HepG2 (cell line): Measurements from ENCODE around the gene PCBP1. TPM values are rescaled to one million over a fixed set of nuclear protein-coding genes. Genes with fewer than 3 reads are reported as not detected.

Experiments used
- AGO1 ChIP-seq: fragments of 200-400 bp; formaldehyde crosslinking; IDR thresholded peaks from 2 replicates; pipeline ENCODE4 v1.6.1; 2017; ENCODE audit warnings: mild to moderate bottlenecking, low read depth, low read length, moderate library complexity; ENCODE audit not compliant: poor library complexity, severe bottlenecking
- ARNT ChIP-seq: fragments of 450-650 bp; IDR thresholded peaks from 2 replicates; pipeline ENCODE4 v1.6.1; 2017
- FOXA1 ChIP-seq, 2 experiments: fragments of 450-650 bp in 1 of 2; sonication (generic) in 1 of 2; formaldehyde crosslinking in 1 of 2; IDR thresholded peaks; 2 replicates each; pipeline versions ENCODE4 v1.4.0 to v1.6.1; 2016 to 2020; ENCODE audit warnings: missing genetic modification reagents in 1 of 2
- FOXO1 ChIP-seq: sonication (generic); formaldehyde crosslinking; IDR thresholded peaks from 2 replicates; pipeline ENCODE4 v1.4.0; 2020; ENCODE audit warnings: missing genetic modification reagents
- GZF1 ChIP-seq: sonication (generic); formaldehyde crosslinking; IDR thresholded peaks from 2 replicates; pipeline ENCODE4 v1.5.1; 2020; ENCODE audit warnings: mild to moderate bottlenecking, missing genetic modification reagents
- IRF9 ChIP-seq: sonication (generic); formaldehyde crosslinking; IDR thresholded peaks from 2 replicates; pipeline ENCODE4 v1.8.0; 2022; ENCODE audit warnings: missing genetic modification reagents, mild to moderate bottlenecking, borderline replicate concordance
- NCOR1 ChIP-seq: fragments of 200-600 bp; sonication (generic); IDR thresholded peaks from 2 replicates; pipeline ENCODE4 v1.7.0; 2017; ENCODE audit warnings: antibody characterized with exemption, low read length, borderline replicate concordance
- NR2F6 ChIP-seq, 2 experiments: IDR thresholded peaks; 2 replicates each; pipeline ENCODE4 v1.6.1; 2016; ENCODE audit warnings: antibody characterized with exemption in 1 of 2, mild to moderate bottlenecking in 1 of 2
- PITX1 ChIP-seq: sonication (generic); formaldehyde crosslinking; IDR thresholded peaks from 2 replicates; pipeline ENCODE4 v1.5.1; 2020; ENCODE audit warnings: mild to moderate bottlenecking, missing genetic modification reagents
- RORA ChIP-seq: sonication (generic); formaldehyde crosslinking; IDR thresholded peaks from 2 replicates; pipeline ENCODE4 v1.5.0; 2020; ENCODE audit warnings: mild to moderate bottlenecking, missing genetic modification reagents, moderate library complexity
- SAFB2 ChIP-seq: sonication (generic); formaldehyde crosslinking; IDR thresholded peaks from 2 replicates; pipeline ENCODE4 v1.5.1; 2020; ENCODE audit warnings: missing genetic modification reagents, low read depth, mild to moderate bottlenecking, borderline replicate concordance
- SALL2 ChIP-seq: sonication (generic); formaldehyde crosslinking; IDR thresholded peaks from 2 replicates; pipeline ENCODE4 v1.8.1; 2023; ENCODE audit warnings: mild to moderate bottlenecking, missing genetic modification reagents, inconsistent platforms
- TEAD2 ChIP-seq: sonication (generic); formaldehyde crosslinking; IDR thresholded peaks from 2 replicates; pipeline ENCODE4 v1.9.0; 2021; ENCODE audit warnings: missing genetic modification reagents
- XRCC5 ChIP-seq: fragments of 200-400 bp; formaldehyde crosslinking; optimal IDR thresholded peaks from 2 replicates; pipeline ENCODE3; 2017; ENCODE audit warnings: mild to moderate bottlenecking, low read length
- ZBTB20 ChIP-seq: sonication (generic); formaldehyde crosslinking; IDR thresholded peaks from 2 replicates; pipeline ENCODE4 v1.8.1; 2023; ENCODE audit warnings: missing genetic modification reagents, low read depth, mild to moderate bottlenecking, borderline replicate concordance
- ZBTB7A ChIP-seq: sonication (generic); formaldehyde crosslinking; IDR thresholded peaks from 2 replicates; pipeline ENCODE4 v1.8.0; 2022; ENCODE audit warnings: mild to moderate bottlenecking, missing genetic modification reagents
- ZNF3 ChIP-seq: IDR thresholded peaks from 2 replicates; pipeline ENCODE4 v1.7.0; 2017; ENCODE audit warnings: inconsistent platforms
- ZNF333 ChIP-seq: sonication (generic); formaldehyde crosslinking; IDR thresholded peaks from 2 replicates; pipeline ENCODE4 v1.4.0; 2020; ENCODE audit warnings: mild to moderate bottlenecking, missing genetic modification reagents, borderline replicate concordance
- ZNF83 ChIP-seq: sonication (generic); formaldehyde crosslinking; IDR thresholded peaks from 2 replicates; pipeline ENCODE4 v1.4.0; 2020; ENCODE audit warnings: missing genetic modification reagents, mild to moderate bottlenecking, borderline replicate concordance
- ZXDC ChIP-seq: sonication (generic); formaldehyde crosslinking; IDR thresholded peaks from 2 replicates; pipeline ENCODE4 v1.5.0; 2020; ENCODE audit warnings: mild to moderate bottlenecking, missing genetic modification reagents
- polyA plus RNA-seq, 8 experiments: library from polyadenylated mRNA; depleted of rRNA in 3 of 8; stranded (reverse) in 7 of 8; unstranded in 1 of 8; fragments of >200 nt; fragmentation: Illumina TruSeq in 4 of 8; extraction: Trizol in 4 of 8; gene quantifications; 2 replicates each; pipeline versions ENCODE4 v1.2.1 to v1.2.3, GENCODE V29; 2011 to 2016; ENCODE audit warnings: low read depth in 4 of 8, missing spikeins in 1 of 8, mixed read lengths in 1 of 8; ENCODE audit not compliant: insufficient read depth in 1 of 8
- total RNA-seq, 5 experiments: library from RNA; depleted of rRNA; stranded (reverse); fragments of >200 nt; fragmentation: Illumina TruSeq; extraction: Trizol; gene quantifications; 2 replicates each; pipeline ENCODE4 v1.2.3, GENCODE V29; 2016; ENCODE audit warnings: low read depth in 1 of 5
- TF ChIP-seq, protein P1 (sequence below): sonication (generic); formaldehyde crosslinking; IDR thresholded peaks from 2 replicates; pipeline ENCODE4 v1.9.0; 2022; ENCODE audit warnings: missing genetic modification reagents, mild to moderate bottlenecking, borderline replicate concordance
- TF ChIP-seq, protein P2 (sequence below): sonication (generic); formaldehyde crosslinking; conservative IDR thresholded peaks from 2 replicates; pipeline ENCODE4 v1.8.0; 2022; ENCODE audit warnings: missing genetic modification reagents

Gene PCBP1
- total and polyA plus RNA-seq, 2 of the 13 experiments (the other 11 are each of a cell fraction or from before 2014, with no cell fraction given) = 32.0 to 137 TPM

GRCh38 chr2:70069049-70069448, 18.2 kb upstream of the PCBP1 start (continued):
- TF ChIP-seq, protein P1, sequence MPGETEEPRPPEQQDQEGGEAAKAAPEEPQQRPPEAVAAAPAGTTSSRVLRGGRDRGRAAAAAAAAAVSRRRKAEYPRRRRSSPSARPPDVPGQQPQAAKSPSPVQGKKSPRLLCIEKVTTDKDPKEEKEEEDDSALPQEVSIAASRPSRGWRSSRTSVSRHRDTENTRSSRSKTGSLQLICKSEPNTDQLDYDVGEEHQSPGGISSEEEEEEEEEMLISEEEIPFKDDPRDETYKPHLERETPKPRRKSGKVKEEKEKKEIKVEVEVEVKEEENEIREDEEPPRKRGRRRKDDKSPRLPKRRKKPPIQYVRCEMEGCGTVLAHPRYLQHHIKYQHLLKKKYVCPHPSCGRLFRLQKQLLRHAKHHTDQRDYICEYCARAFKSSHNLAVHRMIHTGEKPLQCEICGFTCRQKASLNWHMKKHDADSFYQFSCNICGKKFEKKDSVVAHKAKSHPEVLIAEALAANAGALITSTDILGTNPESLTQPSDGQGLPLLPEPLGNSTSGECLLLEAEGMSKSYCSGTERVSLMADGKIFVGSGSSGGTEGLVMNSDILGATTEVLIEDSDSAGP (CRISPR knock-in tag) = no peak
- TF ChIP-seq GZF1 (CRISPR knock-in tag) = no peak
- no peak for TF ChIP-seq ZNF333 (CRISPR knock-in tag)
- no peak for TF ChIP-seq FOXA1 (IDR thresholded peaks at IDR 0.05)
- peak; percentile 48 for TF ChIP-seq FOXA1 (CRISPR knock-in tag; IDR thresholded peaks at IDR 0.05)
- no peak for TF ChIP-seq SALL2 (CRISPR knock-in tag)
- no peak for TF ChIP-seq AGO1
- TF ChIP-seq PITX1 (CRISPR knock-in tag) = peak; percentile 61
- TF ChIP-seq FOXO1 (CRISPR knock-in tag) = peak; percentile 43; the same call in 1 of the 2 replicates
- TF ChIP-seq ARNT = no peak
- no peak for TF ChIP-seq ZNF83 (CRISPR knock-in tag)
- TF ChIP-seq, protein P2, sequence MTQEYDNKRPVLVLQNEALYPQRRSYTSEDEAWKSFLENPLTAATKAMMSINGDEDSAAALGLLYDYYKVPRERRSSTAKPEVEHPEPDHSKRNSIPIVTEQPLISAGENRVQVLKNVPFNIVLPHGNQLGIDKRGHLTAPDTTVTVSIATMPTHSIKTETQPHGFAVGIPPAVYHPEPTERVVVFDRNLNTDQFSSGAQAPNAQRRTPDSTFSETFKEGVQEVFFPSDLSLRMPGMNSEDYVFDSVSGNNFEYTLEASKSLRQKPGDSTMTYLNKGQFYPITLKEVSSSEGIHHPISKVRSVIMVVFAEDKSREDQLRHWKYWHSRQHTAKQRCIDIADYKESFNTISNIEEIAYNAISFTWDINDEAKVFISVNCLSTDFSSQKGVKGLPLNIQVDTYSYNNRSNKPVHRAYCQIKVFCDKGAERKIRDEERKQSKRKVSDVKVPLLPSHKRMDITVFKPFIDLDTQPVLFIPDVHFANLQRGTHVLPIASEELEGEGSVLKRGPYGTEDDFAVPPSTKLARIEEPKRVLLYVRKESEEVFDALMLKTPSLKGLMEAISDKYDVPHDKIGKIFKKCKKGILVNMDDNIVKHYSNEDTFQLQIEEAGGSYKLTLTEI (CRISPR knock-in tag) = no peak
- TF ChIP-seq SAFB2 (CRISPR knock-in tag) = no peak
- TF ChIP-seq ZBTB7A (CRISPR knock-in tag) = no peak
- TF ChIP-seq ZBTB20 (CRISPR knock-in tag) = no peak
- no peak for TF ChIP-seq IRF9 (CRISPR knock-in tag)
- TF ChIP-seq RORA = no peak
- TF ChIP-seq XRCC5 = peak; percentile 23
- TF ChIP-seq NR2F6 (IDR thresholded peaks at IDR 0.05) = peak; percentile 65
- TF ChIP-seq NR2F6 (CRISPR knock-in tag; IDR thresholded peaks at IDR 0.05) = peak; percentile 80
- no peak for TF ChIP-seq ZXDC (CRISPR knock-in tag)
- TF ChIP-seq NCOR1 = peak; percentile 62; the same call in 1 of the 2 replicates
- TF ChIP-seq ZNF3 = no peak
- TF ChIP-seq TEAD2 (CRISPR knock-in tag) = no peak
